PFSK-1 (cell line): ENCODE data around the gene SYNE3.

Experiments used
- SIN3A ChIP-seq: IDR thresholded peaks from 2 replicates; pipeline ENCODE4 v1.6.1; 2012; ENCODE audit warnings: mild to moderate bottlenecking, low read length, moderate library complexity, borderline replicate concordance; ENCODE audit not compliant: insufficient read depth
- TF ChIP-seq, protein P1 (sequence below), 2 experiments: IDR thresholded peaks; 2 replicates each; pipeline versions ENCODE4 v1.6.1 to v1.8.0; 2011 to 2012; ENCODE audit warnings: low read depth in 2 of 2, low read length in 2 of 2, control low read depth in 1 of 2, inconsistent platforms in 1 of 2, mild to moderate bottlenecking in 1 of 2, moderate library complexity in 1 of 2; ENCODE audit not compliant: insufficient read depth in 1 of 2

DNA sequence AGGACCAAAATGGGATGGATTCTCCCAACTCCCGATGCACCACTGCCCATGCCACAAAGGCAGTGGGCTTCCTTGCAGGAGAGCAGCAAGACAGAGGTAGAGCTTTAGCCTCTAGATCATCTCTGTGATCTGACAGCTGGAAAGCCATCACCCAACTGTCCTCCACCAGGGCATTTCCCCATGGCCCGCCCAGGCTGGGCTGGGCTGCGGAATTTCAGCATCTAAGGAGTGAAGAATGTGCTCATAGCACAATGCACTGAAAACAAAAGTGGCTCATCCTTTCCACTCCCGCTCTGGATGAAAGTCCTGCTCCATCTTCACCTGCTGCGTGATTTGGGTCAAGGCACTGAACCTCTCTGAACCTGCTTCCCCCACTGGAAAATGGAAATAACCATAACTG lies 5.6 kb downstream of the SYNE3 start:
- TF ChIP-seq, protein P1, sequence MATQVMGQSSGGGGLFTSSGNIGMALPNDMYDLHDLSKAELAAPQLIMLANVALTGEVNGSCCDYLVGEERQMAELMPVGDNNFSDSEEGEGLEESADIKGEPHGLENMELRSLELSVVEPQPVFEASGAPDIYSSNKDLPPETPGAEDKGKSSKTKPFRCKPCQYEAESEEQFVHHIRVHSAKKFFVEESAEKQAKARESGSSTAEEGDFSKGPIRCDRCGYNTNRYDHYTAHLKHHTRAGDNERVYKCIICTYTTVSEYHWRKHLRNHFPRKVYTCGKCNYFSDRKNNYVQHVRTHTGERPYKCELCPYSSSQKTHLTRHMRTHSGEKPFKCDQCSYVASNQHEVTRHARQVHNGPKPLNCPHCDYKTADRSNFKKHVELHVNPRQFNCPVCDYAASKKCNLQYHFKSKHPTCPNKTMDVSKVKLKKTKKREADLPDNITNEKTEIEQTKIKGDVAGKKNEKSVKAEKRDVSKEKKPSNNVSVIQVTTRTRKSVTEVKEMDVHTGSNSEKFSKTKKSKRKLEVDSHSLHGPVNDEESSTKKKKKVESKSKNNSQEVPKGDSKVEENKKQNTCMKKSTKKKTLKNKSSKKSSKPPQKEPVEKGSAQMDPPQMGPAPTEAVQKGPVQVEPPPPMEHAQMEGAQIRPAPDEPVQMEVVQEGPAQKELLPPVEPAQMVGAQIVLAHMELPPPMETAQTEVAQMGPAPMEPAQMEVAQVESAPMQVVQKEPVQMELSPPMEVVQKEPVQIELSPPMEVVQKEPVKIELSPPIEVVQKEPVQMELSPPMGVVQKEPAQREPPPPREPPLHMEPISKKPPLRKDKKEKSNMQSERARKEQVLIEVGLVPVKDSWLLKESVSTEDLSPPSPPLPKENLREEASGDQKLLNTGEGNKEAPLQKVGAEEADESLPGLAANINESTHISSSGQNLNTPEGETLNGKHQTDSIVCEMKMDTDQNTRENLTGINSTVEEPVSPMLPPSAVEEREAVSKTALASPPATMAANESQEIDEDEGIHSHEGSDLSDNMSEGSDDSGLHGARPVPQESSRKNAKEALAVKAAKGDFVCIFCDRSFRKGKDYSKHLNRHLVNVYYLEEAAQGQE (IDR thresholded peaks at IDR 0.05; ENCODE audit: insufficient read depth in 1 of 2, low read depth in 2 of 2, low read length in 2 of 2): no peak
- TF ChIP-seq SIN3A: no peak
